HG03571 (cell line): ENCODE measurements around the gene CNDP2.
"Not testable (repeated sequence)": the region's sequence is repeated elsewhere in the genome, so short reads cannot be mapped to it uniquely, and the experiment has no call there.

ENCODE experiments used
- ATAC-seq: cut with Tn5 transposase; IDR thresholded peaks from one replicate; pipeline ENCODE4 v1.9.1; 2021; ENCODE audit not compliant: unreplicated experiment

The CNDP2 gene

GRCh38 chr18:74565164-74565563 lies 69.0 kb downstream of the CNDP2 start:
- not testable (repeated sequence) for ATAC-seq

- ATAC-seq, result not testable (repeated sequence)
Observed at GRCh38 chr18:74565993-74566392, 69.8 kb downstream of the CNDP2 start.

DNA sequence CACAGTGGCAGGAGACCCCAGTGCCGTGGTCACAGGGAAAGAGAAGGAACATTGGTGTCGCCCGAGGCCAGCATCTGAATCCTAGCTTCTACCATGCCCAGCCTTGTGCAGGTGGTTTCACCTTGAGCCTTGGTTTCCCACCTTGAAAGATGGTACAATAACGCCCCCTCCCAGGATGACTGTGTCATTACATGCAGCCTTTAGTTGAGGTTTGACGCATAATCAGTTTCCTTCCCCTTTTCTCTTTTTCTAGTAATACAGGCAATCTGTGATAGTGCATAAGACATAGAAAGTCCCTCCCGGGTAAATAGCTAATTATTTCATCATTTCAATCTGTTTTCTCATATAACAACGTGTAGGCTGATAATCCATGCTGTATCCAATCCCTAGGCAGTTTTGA lies 71.7 kb downstream of the CNDP2 start:
- no peak for ATAC-seq

DNA sequence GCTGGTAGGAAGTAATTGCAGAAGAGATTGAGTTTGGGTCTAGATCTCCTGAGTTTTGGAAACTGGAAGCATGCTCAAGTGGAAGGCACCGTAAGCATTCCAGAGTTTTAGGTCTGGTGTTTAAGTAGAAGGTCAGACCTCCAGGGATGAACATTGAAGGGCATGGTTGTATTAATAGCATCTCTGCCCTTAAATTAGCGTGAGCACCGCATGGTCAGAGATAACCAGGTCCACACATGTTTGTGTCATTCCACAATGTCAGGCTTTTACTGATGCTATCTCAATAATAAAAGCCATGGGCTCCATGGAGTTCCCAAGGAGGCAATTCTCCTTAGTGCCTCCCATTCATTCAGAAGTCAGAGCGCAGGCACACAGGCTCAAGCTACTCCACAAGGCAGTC lies 73.2 kb downstream of the CNDP2 start:
- no peak for ATAC-seq

DNA sequence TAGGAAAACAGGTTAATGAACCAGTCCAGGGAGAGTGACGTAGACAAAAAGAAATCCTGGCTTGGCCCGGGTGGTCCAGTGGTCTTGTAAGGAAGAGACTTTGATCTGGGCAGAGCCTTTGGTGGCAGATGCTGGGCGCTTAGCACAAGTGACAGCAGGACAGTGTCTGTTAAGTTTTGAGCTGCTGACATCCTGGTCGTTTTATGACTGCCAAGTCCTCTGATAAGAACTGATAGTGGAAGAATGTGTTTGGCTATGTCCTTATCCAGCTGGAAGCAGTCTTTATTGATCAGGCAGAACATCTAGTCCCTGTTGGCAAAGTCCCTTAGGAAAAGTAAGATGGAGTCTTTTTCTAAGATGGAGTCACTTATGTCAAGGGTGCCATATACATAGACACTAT lies 74.1 kb downstream of the CNDP2 start:
- ATAC-seq, result no peak

- no peak for ATAC-seq
Observed at GRCh38 chr18:74571895-74572680, 75.9 kb downstream of the CNDP2 start.

DNA sequence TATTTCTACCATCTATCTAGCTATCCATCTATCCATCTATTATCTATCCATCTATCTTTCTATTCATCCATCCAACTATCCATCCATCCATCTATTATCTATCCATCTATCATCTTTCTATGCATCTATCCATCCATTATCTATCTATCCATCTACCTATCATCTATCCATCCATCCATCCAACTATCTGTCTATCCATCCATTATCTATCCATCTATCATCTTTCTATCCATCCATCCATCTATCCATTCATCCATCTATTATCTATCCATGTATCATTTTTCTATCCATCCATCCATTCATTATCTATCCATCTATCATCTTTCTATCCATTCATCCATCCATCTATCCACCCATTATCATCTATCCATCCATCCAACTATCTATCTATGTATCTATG lies 76.9 kb downstream of the CNDP2 start:
- ATAC-seq, result no peak
